Measurements from ENCODE around the gene SCAND1. TPM values are rescaled to one million over a fixed set of nuclear protein-coding genes. Genes with fewer than 3 reads are reported as not detected.
"Not testable (repeated sequence)": the region's sequence is repeated elsewhere in the genome, so short reads cannot be mapped to it uniquely, and the experiment has no call there.

The SCAND1 gene
- total and polyA plus RNA-seq, 8 donors: 24.2 to 224 (median 38.8) TPM

GRCh38 chr20:35963878-35964277, 9.6 kb upstream of the SCAND1 start:
- intact Hi-C loops (cut with DNase I): no loop called here
- FAIRE-seq: no peak
- WGBS, 2 donors: 87 to 91% methylated on average over 4 of the region's 4 CpGs
- Histone ChIP-seq H3K27ac (no peak overlapping the region), H3K27me3 (no peaks in the 10 kb centered on the region), H3K36me3 (no peaks in the 10 kb centered on the region), H3K4me3 (no peak overlapping the region), H3K9me3 (no peaks in the 10 kb centered on the region), H3K4me1 (no peaks in the 10 kb centered on the region)
- no peak for DNase-seq
- TF ChIP-seq CTCF (IDR thresholded peaks at IDR 0.05): no peak
- no peak for ATAC-seq

- H3K4me3 ChIP-seq; H3K4me1 ChIP-seq; FAIRE-seq; DNase-seq; intact Hi-C loops (cut with DNase I); H3K27ac ChIP-seq; ATAC-seq; H3K27me3 ChIP-seq; H3K36me3 ChIP-seq; H3K9me3 ChIP-seq: not testable (repeated sequence)
- 72 to 73% methylated on average over 6 of the region's 6 CpGs for WGBS, 2 donors
Measured at GRCh38 chr20:35959291-35959690, 5.0 kb upstream of the SCAND1 start.

GRCh38 chr20:35956616-35957015, 2.3 kb upstream of the SCAND1 start:
- H3K27ac ChIP-seq: no peak overlapping the region
- no peak for TF ChIP-seq CTCF (IDR thresholded peaks at IDR 0.05)
- H3K4me3 ChIP-seq: no peak overlapping the region
- H3K4me1 ChIP-seq: peaks cover 9 to 19% (median 9%) of the 10 kb centered on the region in 3 donors
- ATAC-seq (no peak), DNase-seq (no peak), FAIRE-seq (no peak)
- H3K27me3 ChIP-seq: no peaks in the 10 kb centered on the region
- intact Hi-C loops (cut with DNase I): no loop called here
- H3K36me3 ChIP-seq: no peaks in the 10 kb centered on the region
- no peaks in the 10 kb centered on the region for H3K9me3 ChIP-seq

- intact Hi-C loops (cut with DNase I): no loop called here
- peak; percentile 2 to 27 (median 6) for ATAC-seq
- H3K4me1 ChIP-seq: peaks cover 9 to 19% (median 9%) of the 10 kb centered on the region in 3 donors
- H3K4me3 ChIP-seq: peak overlapping the region; percentile 73 to 99 (median 97)
- 1% methylated on average over 19 of the region's 19 CpGs for WGBS, 2 donors
- peak overlapping the region; percentile 97 to 99 (median 98) for H3K27ac ChIP-seq
- no peaks in the 10 kb centered on the region for H3K27me3 ChIP-seq
- H3K36me3 ChIP-seq: no peaks in the 10 kb centered on the region
- no peaks in the 10 kb centered on the region for H3K9me3 ChIP-seq
- DNase-seq: no peak
- no peak for TF ChIP-seq CTCF (IDR thresholded peaks at IDR 0.05)
- FAIRE-seq: no peak
Measured at GRCh38 chr20:35954907-35955251, 577 bp upstream of the SCAND1 start.

GRCh38 chr20:35953387-35954199, 709 bp downstream of the SCAND1 start:
- intact Hi-C loops (cut with DNase I): no loop called here
- H3K9me3 ChIP-seq: no peaks in the 10 kb centered on the region
- H3K4me3 ChIP-seq: peak overlapping the region; percentile 73 to 99 (median 97)
- no peak for TF ChIP-seq CTCF (IDR thresholded peaks at IDR 0.05)
- 0 to 1% methylated on average over 61 to 65 of the region's 65 CpGs for WGBS, 2 donors
- ATAC-seq: peak; percentile 35 to 61 (median 48)
- peak overlapping the region; percentile 97 to 99 (median 98) for H3K27ac ChIP-seq
- no peak for FAIRE-seq
- H3K27me3 ChIP-seq: no peaks in the 10 kb centered on the region
- DNase-seq: peak; percentile 44 to 88 (median 65)
- H3K36me3 ChIP-seq: no peaks in the 10 kb centered on the region
- H3K4me1 ChIP-seq: peaks cover 9 to 19% (median 9%) of the 10 kb centered on the region in 3 donors

All from pancreas (tissue), 10 donors.